ENCODE data around the gene MAPKAPK5.

DNA sequence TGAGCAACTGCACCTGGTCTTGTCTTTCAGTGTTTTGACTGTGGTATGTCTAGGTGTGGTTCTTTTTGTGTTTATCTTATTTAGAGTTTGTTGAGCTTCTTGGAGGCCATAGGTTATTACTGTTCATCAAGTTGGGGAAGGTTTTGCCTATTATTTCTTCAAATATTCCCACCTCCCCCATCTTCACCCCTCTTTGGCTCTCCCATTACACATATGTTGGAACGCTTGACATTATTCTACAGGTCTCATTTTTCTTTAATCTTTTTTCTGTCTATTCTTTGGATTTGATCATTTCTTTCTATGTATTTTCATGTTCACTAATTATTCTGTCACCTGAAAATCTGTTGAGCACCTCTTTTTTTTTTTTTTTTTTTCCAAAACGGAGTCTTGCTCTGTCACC, 16.2 kb downstream of the MAPKAPK5 start:
- TF ChIP-seq, protein P1, sequence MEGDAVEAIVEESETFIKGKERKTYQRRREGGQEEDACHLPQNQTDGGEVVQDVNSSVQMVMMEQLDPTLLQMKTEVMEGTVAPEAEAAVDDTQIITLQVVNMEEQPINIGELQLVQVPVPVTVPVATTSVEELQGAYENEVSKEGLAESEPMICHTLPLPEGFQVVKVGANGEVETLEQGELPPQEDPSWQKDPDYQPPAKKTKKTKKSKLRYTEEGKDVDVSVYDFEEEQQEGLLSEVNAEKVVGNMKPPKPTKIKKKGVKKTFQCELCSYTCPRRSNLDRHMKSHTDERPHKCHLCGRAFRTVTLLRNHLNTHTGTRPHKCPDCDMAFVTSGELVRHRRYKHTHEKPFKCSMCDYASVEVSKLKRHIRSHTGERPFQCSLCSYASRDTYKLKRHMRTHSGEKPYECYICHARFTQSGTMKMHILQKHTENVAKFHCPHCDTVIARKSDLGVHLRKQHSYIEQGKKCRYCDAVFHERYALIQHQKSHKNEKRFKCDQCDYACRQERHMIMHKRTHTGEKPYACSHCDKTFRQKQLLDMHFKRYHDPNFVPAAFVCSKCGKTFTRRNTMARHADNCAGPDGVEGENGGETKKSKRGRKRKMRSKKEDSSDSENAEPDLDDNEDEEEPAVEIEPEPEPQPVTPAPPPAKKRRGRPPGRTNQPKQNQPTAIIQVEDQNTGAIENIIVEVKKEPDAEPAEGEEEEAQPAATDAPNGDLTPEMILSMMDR (conservative IDR thresholded peaks at IDR 0.05), result no peak
- TF ChIP-seq ZFX (IDR thresholded peaks at IDR 0.05), result no peak

Measured in C4-2B (cell line).